Lower leg skin (tissue), 4 donors: Measurements from ENCODE around the gene SEC14L5. TPM values are rescaled to one million over a fixed set of nuclear protein-coding genes. Genes with fewer than 3 reads are reported as not detected.

Experiments
- DNase-seq, 2 donors: peaks; one replicate each; pipeline ENCODE4 v3.0.0-alpha.2; 2019; ENCODE audit warnings: low spot score in 2 of 2
- H3K4me3 ChIP-seq: fragments of 200-600 bp; sonication (generic); 2 replicates; pipeline ENCODE4 v1.5.1; 2017; ENCODE audit warnings: mild to moderate bottlenecking, low read depth; ENCODE audit not compliant: poor library complexity, severe bottlenecking
- CTCF ChIP-seq, 3 donors: fragments of 450-650 bp; IDR thresholded peaks; one replicate each; pipeline ENCODE4 v1.5.1; 2016; ENCODE audit warnings: antibody characterized with exemption in 3 of 3, mild to moderate bottlenecking in 3 of 3, moderate library complexity in 2 of 3
- POLR2A ChIP-seq, 2 donors: fragments of 450-650 bp; IDR thresholded peaks; one replicate each; pipeline ENCODE4 v1.6.1; 2016 to 2017; ENCODE audit warnings: antibody characterized with exemption in 2 of 2, mild to moderate bottlenecking in 1 of 2, moderate library complexity in 1 of 2
- WGBS, 2 donors: methylation state at CpG; one replicate each; pipeline ENCODE4 v1.1.5; 2018; 5-methylcytosine and 5-hydroxymethylcytosine counted together
- intact Hi-C: fragments of 100-400 bp; cut with DNase I; formaldehyde crosslinking; loops from one replicate; pipeline ENCODE4 v1.15.0; 2023; ENCODE audit warnings: low total_unique reads
- total RNA-seq, 4 donors: library from RNA; depleted of rRNA; stranded (reverse); fragments of >200 nt; gene quantifications; one replicate each; pipeline ENCODE4 v1.1.0, GENCODE V29; 2016

The SEC14L5 gene
- total RNA-seq, 4 donors from 2014 or later, result 0.91 to 2.6 (median 1.3) TPM

- TF ChIP-seq CTCF (IDR thresholded peaks at IDR 0.05) (no peak), POLR2A (IDR thresholded peaks at IDR 0.05) (no peak)
- DNase-seq, result no peak
- WGBS, 2 donors, result 73% methylated on average over 25 of the region's 25 CpGs
- no peak overlapping the region for H3K4me3 ChIP-seq
- intact Hi-C loops, result no loop called here
Observed at GRCh38 chr16:4979736-4980660, 21.9 kb downstream of the SEC14L5 start.

- TF ChIP-seq POLR2A (IDR thresholded peaks at IDR 0.05) (no peak), CTCF (IDR thresholded peaks at IDR 0.05) (no peak)
- no peak overlapping the region for H3K4me3 ChIP-seq
- WGBS, 2 donors, result 63 to 76% methylated on average over 10 of the region's 10 CpGs
- intact Hi-C loops, result no loop called here
- DNase-seq, result no peak
Observed at GRCh38 chr16:4980691-4981090, 22.6 kb downstream of the SEC14L5 start.

DNA sequence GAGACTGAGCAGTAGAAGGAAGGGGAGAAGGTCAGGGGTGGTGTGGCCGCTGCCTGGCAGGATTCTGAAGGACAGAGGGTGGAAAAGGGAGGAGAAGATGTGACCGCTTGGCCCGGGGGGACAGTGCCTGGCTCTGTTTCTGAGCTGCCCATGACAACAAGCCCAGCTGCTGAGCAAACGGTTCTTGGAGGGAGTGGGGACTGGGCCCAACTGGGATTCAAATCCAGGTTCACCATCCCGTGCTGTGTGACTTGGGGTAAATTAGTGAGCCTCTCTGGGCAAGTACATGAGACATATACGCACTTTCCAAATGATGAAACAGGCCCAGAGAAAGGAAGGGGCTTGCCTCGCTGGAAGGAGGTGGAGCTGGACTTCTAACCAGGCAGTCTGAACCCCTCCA is 23.3 kb downstream of the SEC14L5 start:
- no peak for DNase-seq
- H3K4me3 ChIP-seq, result no peak overlapping the region
- WGBS, 2 donors, result 72 to 76% methylated on average over 7 of the region's 7 CpGs
- TF ChIP-seq POLR2A (IDR thresholded peaks at IDR 0.05) (no peak), CTCF (IDR thresholded peaks at IDR 0.05) (no peak)
- intact Hi-C loops, result no loop called here

GRCh38 chr16:4982056-4982867 is 24.1 kb downstream of the SEC14L5 start:
- 40 to 55% methylated on average over 18 to 19 of the region's 20 CpGs for WGBS, 2 donors
- H3K4me3 ChIP-seq, result no peak overlapping the region
- DNase-seq, result no peak
- TF ChIP-seq CTCF (IDR thresholded peaks at IDR 0.05), result no peak
- no peak for TF ChIP-seq POLR2A (IDR thresholded peaks at IDR 0.05)
- intact Hi-C loops, result no loop called here

- intact Hi-C loops, result no loop called here
- TF ChIP-seq CTCF (IDR thresholded peaks at IDR 0.05), result no peak
- no peak for TF ChIP-seq POLR2A (IDR thresholded peaks at IDR 0.05)
- DNase-seq, result no peak
- WGBS, 2 donors, result 66 to 72% methylated on average over 5 of the region's 5 CpGs
- H3K4me3 ChIP-seq, result no peak overlapping the region
Observed at GRCh38 chr16:4984174-4984990, 26.3 kb downstream of the SEC14L5 start.
